Measurements from ENCODE around the gene MSI2.
A peak's percentile ranks its signal among the peaks of the same experiment; 100 is the strongest.

Gene MSI2

DNA sequence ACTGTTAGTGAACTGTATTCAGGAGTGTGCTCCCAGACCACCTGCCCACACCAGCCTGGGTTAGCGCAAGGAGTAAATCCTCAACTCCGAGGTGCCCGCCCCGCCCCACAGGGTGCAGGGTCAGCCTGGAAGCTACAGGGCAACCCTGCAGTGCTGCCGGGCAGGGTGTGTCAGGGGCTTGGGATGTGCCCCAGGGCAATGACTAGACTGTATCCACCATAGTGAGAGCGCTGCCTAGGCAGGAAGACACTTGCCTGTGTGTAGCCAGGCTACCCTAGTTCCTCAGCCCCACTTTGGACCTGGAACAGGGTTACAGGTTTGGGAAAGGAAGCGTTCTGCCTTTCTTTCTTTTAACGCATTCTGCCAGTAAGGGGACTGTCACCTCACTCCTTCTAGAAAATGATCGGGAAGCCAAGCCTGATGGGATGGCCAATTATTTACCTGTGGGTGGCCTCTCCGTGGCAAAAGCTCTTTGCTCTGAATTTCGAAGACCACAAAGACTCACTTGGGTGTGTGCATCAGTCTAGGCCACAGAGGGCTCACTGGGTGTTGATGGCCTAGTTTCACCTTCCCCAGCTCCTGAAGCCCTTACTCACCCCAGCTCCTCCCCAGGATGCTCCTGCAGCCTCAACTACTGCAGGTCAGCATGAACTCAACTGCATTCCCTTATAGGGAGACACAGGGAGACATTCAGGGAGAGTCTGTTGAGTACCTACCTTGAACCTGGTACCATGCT, 397.9 kb downstream of the MSI2 start:
- no peak for DNase-seq

- no peak for DNase-seq
Measured at GRCh38 chr17:57655553-57655952, 399.2 kb downstream of the MSI2 start.

- no peak for DNase-seq
Measured at GRCh38 chr17:57657211-57657610, 400.9 kb downstream of the MSI2 start.

GRCh38 chr17:57662041-57662440, 405.7 kb downstream of the MSI2 start:
- DNase-seq, result peak; percentile 77

DNA sequence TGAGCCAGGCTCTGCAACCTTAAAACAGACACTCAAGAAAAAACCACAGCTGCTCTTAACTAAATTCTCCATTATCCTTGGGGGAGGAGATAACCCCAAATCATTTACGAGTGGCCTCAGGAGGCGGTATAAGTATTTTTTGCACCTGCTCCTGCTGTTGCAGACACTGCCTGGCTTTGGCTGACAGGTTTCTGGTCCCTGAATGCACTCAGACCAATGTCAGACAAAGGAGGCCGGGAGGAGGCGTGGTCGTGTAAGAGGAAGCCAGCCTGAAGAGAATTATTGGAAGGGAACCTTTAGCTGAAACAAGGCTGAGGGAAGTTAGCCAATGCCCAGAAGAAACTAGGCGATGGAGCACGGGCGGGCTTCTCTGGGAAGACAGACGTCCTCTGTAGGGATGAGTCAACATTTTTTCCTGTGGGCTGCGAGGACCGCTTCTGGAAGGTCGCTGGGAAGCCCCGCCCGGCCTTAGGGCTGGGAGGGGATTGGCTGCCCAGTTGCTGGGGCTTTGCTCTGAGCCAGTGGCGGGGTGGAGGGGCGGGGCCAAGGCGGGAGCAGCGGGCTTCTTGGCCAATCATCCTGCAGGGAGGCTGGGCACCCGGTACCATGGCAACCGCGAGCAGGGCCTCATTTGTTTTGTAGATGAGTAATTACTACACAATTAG, 406.5 kb downstream of the MSI2 start:
- peak; percentile 96 for DNase-seq

DNA sequence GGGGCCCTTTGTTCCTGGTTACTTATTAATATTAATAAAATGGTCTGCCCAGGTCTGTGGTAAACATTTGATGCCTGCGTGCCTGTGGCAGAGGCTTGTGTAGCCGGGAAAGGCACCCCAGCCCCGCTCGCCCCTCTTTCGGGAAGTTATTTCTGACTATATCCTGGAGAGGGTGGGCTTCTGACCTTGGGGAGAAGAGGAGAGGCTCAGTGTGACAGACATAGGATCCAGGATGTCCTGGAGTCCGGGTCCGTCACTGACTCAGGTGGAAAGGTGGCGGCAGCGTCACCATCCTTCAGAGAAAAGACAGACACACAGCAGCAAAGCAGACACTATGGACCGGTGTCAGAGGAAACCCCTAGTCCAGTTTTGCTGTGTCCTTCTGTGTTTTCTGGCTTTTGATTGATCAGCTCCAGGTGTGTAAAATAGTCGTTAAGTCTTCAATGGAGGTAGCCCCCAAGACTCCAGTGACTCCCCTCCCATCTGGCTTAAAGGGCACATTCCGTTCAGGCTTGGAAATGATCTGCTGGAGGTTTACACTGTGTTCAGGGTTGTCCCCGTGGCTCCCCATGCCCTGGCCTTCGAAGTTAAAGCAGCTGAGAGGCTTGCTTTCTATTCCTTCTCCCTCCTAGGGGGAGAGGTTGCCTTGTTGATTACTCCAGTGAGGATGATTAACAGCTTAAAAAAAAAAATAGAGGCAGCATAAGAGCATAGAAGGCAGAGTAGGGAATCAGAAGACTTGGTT, 407.2 kb downstream of the MSI2 start:
- DNase-seq, result no peak

DNA sequence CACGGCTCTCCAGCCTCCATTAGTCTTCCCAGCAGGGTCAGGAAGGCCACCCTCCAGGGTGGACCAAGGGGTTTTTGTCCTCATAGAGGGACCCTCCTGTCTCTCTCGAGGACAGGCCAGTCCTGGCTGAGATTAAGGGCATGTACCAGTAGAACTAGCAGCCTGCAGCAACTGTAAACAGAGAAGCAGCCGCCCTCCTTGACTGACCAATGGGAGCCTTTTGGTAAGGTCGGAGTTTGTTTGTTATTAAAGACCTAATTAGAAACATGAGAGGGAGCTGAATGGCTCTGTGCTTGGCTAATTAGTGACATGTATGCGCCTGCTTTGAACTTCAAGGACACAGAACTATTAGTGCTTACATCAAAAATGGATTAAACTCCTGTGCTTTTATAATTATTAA, 408.8 kb downstream of the MSI2 start:
- DNase-seq, result no peak

- DNase-seq, result no peak
Measured at GRCh38 chr17:57665696-57666095, 409.4 kb downstream of the MSI2 start.

GRCh38 chr17:57666201-57666870, 410.0 kb downstream of the MSI2 start:
- DNase-seq, result no peak

GRCh38 chr17:57666946-57667345, 410.6 kb downstream of the MSI2 start:
- no peak for DNase-seq

DNA sequence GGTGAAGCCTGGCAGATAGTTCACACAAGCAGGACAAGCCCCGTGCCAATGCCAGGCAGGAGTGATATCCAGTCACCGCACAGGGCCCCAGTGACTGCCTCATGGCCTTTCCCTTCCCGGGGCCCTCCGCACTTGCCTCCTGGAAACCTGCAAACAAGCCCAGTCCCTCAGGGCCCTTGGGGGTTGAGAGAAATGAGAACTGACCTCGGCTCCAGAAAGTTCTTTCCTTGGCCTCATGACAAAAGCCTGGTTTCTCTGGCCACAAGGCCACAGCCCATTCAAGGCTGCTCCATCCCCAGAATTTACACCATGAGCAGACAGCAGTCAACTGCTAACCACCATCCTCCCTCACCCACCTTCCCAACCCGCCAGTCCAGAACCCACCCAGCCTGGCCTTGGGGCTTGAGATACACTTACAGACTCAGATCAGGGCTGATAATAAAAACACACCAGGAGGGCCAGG, 411.2 kb downstream of the MSI2 start:
- DNase-seq, result no peak

DNA sequence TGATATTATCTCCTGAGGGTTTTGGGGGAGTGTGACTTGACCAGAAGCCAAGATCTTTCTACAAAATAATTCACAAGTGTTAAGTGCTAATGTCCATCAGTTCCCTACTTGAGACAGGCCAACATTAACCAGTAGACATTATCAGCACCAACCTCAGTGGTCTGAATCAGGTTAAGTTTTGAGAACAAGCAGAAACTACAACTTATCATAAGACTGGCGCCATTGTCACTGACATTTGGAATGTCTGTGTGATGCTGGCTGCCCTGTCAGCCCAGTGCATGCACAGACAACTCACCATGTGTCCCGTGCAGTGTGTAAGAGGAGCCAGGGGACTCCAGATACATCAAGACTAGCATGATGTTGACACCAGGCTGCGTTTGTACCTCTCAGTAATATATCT, 412.0 kb downstream of the MSI2 start:
- DNase-seq, result no peak

DNA sequence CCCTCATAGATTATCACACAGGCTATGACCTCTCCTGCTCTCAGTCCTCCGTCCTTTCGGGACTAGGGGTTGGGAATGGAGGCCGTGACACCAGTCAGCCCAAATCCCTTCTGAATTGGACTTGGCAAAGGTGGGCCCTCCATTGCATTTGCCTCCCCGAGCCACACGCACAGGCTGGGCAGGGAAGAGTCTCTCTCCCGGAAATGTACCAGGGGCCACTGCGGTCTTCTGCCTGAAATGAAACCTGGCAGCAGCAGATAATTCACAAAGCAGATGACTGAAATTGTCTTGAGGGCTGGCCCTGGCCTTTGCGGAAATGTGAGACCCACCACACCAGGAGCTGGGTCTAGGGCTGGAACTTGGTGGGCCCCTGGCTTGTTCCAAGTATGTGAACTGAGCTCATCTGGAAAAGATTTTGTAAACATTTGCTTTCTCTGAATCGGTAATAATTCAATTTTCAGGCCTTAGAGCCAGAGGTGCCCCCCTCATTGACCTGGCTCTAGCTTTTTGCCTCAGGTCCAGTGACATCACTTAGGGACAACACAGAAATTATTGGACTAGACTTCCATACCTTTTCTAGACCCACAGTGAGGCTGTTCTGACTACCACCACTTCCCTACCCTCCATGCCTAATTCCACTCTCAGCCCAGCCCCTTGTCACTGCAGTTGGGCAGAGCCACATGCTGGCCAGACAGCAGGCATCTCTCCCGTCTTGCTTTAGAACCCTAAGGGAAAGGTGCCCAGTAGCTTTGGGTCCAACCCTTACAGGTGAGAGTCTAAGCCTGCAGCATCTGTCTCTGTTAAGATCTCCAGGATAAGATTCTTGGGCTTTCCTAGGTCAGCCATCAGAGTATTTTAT, 413.6 kb downstream of the MSI2 start:
- DNase-seq, result no peak

DNA sequence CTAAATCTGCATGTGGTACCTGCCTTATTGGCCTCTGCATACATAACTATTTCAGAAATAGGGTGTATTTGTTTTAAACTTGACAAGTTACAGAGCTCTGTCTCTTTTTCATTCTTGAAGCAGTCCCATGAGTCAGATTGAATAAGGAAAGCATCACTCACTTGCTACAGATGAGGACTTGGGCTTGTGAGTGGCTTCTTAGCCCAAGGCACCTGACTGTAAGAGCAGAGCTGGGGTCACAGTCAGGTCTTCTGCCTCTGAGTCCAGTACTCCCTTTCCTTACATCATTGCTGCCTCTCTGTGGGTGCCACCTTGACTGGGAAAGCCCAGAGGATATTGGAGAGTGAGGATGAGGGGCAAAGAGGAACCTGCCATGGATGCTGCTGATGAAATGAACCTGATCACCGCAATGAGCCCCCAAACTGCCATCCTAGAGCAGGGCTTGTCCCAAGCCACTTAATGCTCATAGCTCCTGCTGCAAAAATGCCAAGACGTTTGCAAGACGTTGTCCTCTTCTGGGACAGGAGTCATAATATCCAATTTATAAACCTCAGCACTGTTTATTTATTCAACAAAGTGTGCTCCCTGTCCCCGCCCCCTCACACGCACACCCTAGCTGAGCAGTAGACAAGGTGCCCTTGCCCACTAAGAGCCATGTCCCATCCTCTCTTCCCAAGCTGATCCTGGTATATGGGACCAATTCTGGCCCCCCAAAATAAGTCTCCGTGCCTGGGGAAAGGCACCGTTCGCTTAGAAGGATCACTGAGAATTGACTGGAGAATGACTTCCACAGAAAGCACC, 414.6 kb downstream of the MSI2 start:
- DNase-seq, result no peak

DNA sequence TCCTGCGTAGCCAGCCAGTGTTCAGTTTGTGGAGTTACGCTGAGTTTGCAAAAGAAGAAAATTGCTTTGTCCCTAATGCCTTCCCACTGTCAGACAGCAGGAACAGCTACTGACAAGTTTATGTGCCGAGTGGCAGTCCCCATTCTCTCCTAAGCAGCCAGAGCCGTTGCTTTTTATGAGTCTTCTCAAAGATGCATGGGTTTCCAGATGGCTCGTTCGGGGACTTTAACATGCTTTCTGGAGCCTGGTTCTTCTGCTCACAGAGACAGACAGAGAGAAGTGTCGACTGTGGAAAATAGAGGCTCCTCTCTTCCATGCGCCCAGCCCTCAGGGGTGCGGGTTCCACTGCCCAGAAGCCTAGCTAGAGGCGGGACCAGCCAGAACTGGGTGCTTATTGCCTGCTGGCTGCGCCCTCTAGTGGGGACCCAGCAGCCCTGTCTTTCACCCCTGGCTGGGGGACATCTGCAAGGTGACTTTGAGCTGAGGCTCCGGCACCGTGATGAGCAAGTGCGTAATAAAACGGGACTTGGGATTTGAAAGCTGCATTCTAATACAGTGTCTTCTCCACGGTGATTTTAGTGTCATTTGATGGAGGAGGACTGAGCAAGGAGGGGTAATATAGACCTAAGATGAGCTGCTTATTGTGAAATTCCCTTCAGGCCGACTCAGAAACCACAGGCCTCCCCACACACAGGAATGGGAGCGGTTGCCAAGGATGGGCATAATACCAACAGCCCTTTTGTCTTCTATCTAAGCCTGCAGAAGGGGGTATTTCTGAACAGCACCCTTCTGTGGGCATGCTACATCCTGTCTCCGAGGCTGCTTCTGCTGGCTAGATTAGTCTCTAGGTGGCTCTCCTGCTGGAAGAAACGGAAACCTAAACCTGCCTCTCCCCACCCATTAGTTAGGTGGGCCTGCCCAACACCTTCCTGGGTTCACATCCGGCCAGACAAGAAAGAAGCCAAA, 415.6 kb downstream of the MSI2 start:
- DNase-seq, result peak; percentile 83

DNA sequence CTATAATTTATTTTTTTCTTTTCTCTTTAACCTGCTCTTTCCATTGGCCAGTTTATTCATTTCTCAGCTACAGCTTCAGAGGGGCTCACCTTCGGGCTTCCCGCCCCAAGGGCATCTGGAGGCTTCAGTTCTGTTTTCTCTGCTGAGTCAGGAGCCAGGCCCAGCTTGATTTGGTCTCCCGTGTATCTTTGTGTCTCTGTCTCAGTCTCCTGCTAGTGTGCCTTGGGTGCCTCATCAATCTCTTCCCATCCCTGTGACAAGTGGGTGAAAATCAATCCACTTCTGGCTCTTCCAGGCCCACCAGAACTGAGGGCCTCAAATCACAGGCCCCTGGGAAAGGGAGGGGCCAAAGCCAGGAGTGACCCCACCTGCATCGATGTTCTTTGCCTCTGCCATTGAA, 416.6 kb downstream of the MSI2 start:
- DNase-seq, result no peak

- DNase-seq, result no peak
Measured at GRCh38 chr17:57674894-57675293, 418.6 kb downstream of the MSI2 start.

DNA sequence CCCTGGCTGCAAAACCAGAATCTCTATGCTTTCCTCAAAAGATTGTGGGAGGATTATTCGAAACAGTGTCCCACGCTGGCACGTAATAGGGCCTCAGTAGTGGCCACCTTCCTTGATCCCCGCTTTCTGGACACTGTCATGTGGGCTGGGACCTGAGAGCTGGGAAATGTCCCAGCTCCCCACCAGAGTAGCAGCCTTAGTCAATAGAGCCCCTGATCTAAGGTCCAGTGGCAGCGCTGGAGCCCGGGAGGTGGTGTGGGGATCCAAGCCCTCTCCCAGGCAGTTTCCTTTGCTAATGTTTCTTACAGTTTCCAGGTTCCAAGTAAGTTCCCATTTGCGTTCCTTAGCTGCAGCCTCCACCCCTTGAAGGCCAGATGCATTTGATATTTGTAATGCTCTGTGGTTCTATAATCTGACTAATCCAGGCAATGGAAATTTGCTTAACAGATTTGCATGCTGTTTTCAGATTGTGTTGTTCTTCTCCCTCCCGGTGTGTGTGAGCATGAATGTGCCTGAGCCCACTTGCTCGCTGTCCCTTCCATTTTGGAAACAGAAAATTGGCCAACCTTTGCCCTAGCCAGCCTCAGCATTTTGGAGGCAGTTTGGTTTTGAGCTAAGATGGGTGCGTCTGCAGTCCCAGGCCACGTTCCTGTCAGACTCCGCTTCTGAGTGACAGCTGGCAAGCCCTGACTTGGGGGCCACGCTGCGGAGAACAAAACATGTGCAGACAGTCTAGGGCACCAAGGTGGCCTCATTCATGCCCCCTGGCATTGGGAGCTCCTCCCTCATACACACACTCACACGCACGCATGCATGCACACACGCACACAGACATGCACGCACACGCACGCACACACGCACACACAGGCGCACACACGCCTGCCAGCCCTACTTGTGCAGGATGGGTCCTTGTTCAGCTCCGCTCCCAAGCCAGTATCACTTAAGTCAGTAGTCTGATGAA, 419.4 kb downstream of the MSI2 start:
- DNase-seq, result peak; percentile 63

DNA sequence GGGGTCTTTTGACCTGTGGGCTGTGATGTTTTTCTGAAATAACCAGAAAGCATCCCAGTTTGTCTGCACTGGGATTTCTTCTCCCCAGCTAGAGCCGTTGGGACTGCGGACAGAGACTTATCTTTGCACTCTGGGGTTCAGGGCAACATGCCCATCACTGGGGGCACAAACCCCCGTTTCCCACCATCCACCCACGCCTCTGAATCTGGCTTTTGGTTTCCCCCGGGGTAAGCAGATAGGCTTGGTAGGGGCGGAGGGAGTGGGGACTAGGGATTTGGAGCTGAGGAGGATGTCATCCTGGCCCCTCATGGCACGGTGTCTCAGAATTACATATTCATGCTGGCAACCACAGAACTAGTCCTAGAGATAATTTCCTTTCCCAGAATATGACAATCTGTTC, 420.2 kb downstream of the MSI2 start:
- no peak for DNase-seq
